Neutrophil (primary cell): Measurements from ENCODE around the gene FAM117B.

Source experiments
- H3K27ac ChIP-seq: fragments of 200-600 bp; sonication (generic); 2 replicates; pipeline ENCODE4 v1.5.1; 2016; ENCODE audit warnings: mild to moderate bottlenecking, moderate library complexity
- H3K27me3 ChIP-seq: fragments of 200-600 bp; sonication (generic); 2 replicates; pipeline ENCODE4 v1.6.0; 2016; ENCODE audit warnings: mild to moderate bottlenecking
- H3K36me3 ChIP-seq: fragments of 200-600 bp; sonication (generic); 2 replicates; pipeline ENCODE4 v1.5.1; 2017
- H3K4me1 ChIP-seq, 2 experiments: fragments of 200-600 bp in 1 of 2; sonication (generic) in 1 of 2; 1 replicate in 1 of 2; 2 replicates in 1 of 2; pipeline versions ENCODE4 v1.5.1 to v1.6.1; 2013 to 2016; ENCODE audit warnings: low read depth in 1 of 2, low read length in 1 of 2, mild to moderate bottlenecking in 1 of 2, moderate library complexity in 1 of 2; ENCODE audit not compliant: control insufficient read depth in 1 of 2, insufficient read depth in 1 of 2
- H3K4me3 ChIP-seq, 2 experiments: fragments of 200-600 bp in 1 of 2; sonication (generic) in 1 of 2; 1 replicate in 1 of 2; 2 replicates in 1 of 2; pipeline ENCODE4 v1.5.1; 2013 to 2016; ENCODE audit warnings: low read depth in 1 of 2, low read length in 1 of 2, mild to moderate bottlenecking in 1 of 2, moderate library complexity in 1 of 2
- H3K9me3 ChIP-seq: fragments of 200-600 bp; sonication (generic); 2 replicates; pipeline ENCODE4 v1.5.1; 2016
- CTCF ChIP-seq: fragments of 200-600 bp; sonication (generic); IDR thresholded peaks from 2 replicates; pipeline ENCODE4 v1.5.1; 2016; ENCODE audit warnings: antibody characterized with exemption

Gene FAM117B

GRCh38 chr2:202716953-202717597 lies 82.3 kb downstream of the FAM117B start:
- H3K9me3 ChIP-seq: no peaks in the 10 kb centered on the region
- no peaks in the 10 kb centered on the region for H3K4me1 ChIP-seq
- no peak overlapping the region for H3K4me3 ChIP-seq
- H3K27ac ChIP-seq: no peak overlapping the region
- H3K36me3 ChIP-seq: no peaks in the 10 kb centered on the region
- no peaks in the 10 kb centered on the region for H3K27me3 ChIP-seq
- TF ChIP-seq CTCF: no peak

GRCh38 chr2:202717598-202718310 lies 83.0 kb downstream of the FAM117B start:
- H3K9me3 ChIP-seq: no peaks in the 10 kb centered on the region
- TF ChIP-seq CTCF: no peak
- H3K27ac ChIP-seq: no peak overlapping the region
- H3K36me3 ChIP-seq: no peaks in the 10 kb centered on the region
- no peak overlapping the region for H3K4me3 ChIP-seq
- H3K27me3 ChIP-seq: no peaks in the 10 kb centered on the region
- no peaks in the 10 kb centered on the region for H3K4me1 ChIP-seq

GRCh38 chr2:202718614-202719013 lies 83.8 kb downstream of the FAM117B start:
- Histone ChIP-seq H3K4me3 (no peak overlapping the region), H3K27ac (no peak overlapping the region), H3K9me3 (no peaks in the 10 kb centered on the region), H3K27me3 (no peaks in the 10 kb centered on the region), H3K36me3 (no peaks in the 10 kb centered on the region), H3K4me1 (no peaks in the 10 kb centered on the region)
- no peak for TF ChIP-seq CTCF

- H3K9me3 ChIP-seq: no peaks in the 10 kb centered on the region
- no peaks in the 10 kb centered on the region for H3K36me3 ChIP-seq
- no peak overlapping the region for H3K27ac ChIP-seq
- no peaks in the 10 kb centered on the region for H3K4me1 ChIP-seq
- no peaks in the 10 kb centered on the region for H3K27me3 ChIP-seq
- H3K4me3 ChIP-seq: no peak overlapping the region
- TF ChIP-seq CTCF: no peak
Measured at GRCh38 chr2:202720226-202720625, 85.5 kb downstream of the FAM117B start.

- no peak overlapping the region for H3K27ac ChIP-seq
- H3K9me3 ChIP-seq: no peaks in the 10 kb centered on the region
- H3K4me1 ChIP-seq: no peaks in the 10 kb centered on the region
- no peaks in the 10 kb centered on the region for H3K36me3 ChIP-seq
- TF ChIP-seq CTCF: no peak
- no peak overlapping the region for H3K4me3 ChIP-seq
- H3K27me3 ChIP-seq: no peaks in the 10 kb centered on the region
Measured at GRCh38 chr2:202721621-202722020, 86.9 kb downstream of the FAM117B start.
